H1 (cell line): ENCODE data around the gene RXRA. TPM values are rescaled to one million over a fixed set of nuclear protein-coding genes. Genes with fewer than 3 reads are reported as not detected.

Source experiments
- CTCF ChIA-PET: fragments of 300-600 bp; sonication (Branson Sonifier 250); formaldehyde crosslinking; loops from one replicate; lab custom pipeline; 2021; ENCODE audit not compliant: partially characterized antibody; lab: Charles Lee
- POLR2A ChIA-PET: fragments of 300-600 bp; sonication (Branson Sonifier 250); formaldehyde crosslinking; loops from one replicate; lab custom pipeline; 2021; ENCODE audit warnings: inconsistent platforms; ENCODE audit not compliant: partially characterized antibody; lab: Charles Lee
- DNase-seq, 2 experiments: peaks; one replicate each; pipeline versions ENCODE4 v3.0.0 to v3.0.0-alpha.2; 2010 to 2022; ENCODE audit warnings: low spot score in 2 of 2, low read depth in 1 of 2, mixed read lengths in 1 of 2
- FAIRE-seq: peaks from 2 replicates; lab custom pipeline; 2011; peaks lifted over from hg19 to GRCh38; lab: Jason Lieb, UNC
- H2AFZ ChIP-seq: 2 replicates; pipeline ENCODE4 v1.8.1; 2012; ENCODE audit warnings: low read length, inconsistent platforms
- H2AK5ac ChIP-seq: 2 replicates; pipeline ENCODE4 v1.6.1; 2013; ENCODE audit warnings: low read depth, low read length
- H2BK120ac ChIP-seq: replicated peaks from 2 replicates; pipeline ENCODE3; 2013; ENCODE audit warnings: low read depth, low read length, inconsistent platforms
- H2BK12ac ChIP-seq: 2 replicates; pipeline ENCODE4 v1.6.1; 2013; ENCODE audit warnings: low read depth, low read length
- H2BK15ac ChIP-seq: 2 replicates; pipeline ENCODE4 v1.6.1; 2013; ENCODE audit warnings: low read length
- H2BK20ac ChIP-seq: 2 replicates; pipeline ENCODE4 v1.6.1; 2013; ENCODE audit warnings: low read length
- H2BK5ac ChIP-seq: 2 replicates; pipeline ENCODE4 v1.6.1; 2013; ENCODE audit warnings: low read depth, low read length
- H3K14ac ChIP-seq: 2 replicates; pipeline ENCODE4 v1.6.1; 2013; ENCODE audit warnings: inconsistent platforms; ENCODE audit not compliant: insufficient read length
- H3K18ac ChIP-seq: 2 replicates; pipeline ENCODE4 v1.6.1; 2013; ENCODE audit warnings: low read length; ENCODE audit errors: extremely low read depth
- H3K23ac ChIP-seq: 2 replicates; pipeline ENCODE4 v1.6.1; 2013; ENCODE audit warnings: inconsistent platforms; ENCODE audit not compliant: insufficient read length
- H3K23me2 ChIP-seq: 2 replicates; pipeline ENCODE4 v1.6.1; 2013; ENCODE audit warnings: low read depth, low read length
- H3K27ac ChIP-seq: 2 replicates; pipeline ENCODE4 v1.6.1; 2011; ENCODE audit warnings: low read depth, low read length, inconsistent platforms
- H3K27me3 ChIP-seq, 4 experiments: replicated peaks in 1 of 4; 1 replicate in 1 of 4; 2 replicates in 3 of 4; pipeline versions ENCODE4 v1.6.1 to v1.8.1; 2011 to 2013; ENCODE audit warnings: low read length in 3 of 4, mild to moderate bottlenecking in 3 of 4, inconsistent platforms in 2 of 4, mixed read lengths in 2 of 4, moderate library complexity in 1 of 4; ENCODE audit not compliant: control insufficient read depth in 3 of 4, insufficient read depth in 3 of 4; ENCODE audit errors: extremely low read depth in 1 of 4
- H3K36me3 ChIP-seq, 4 experiments: 2 replicates each; pipeline versions ENCODE4 v1.6.1 to v1.8.1; 2011 to 2013; ENCODE audit warnings: mild to moderate bottlenecking in 4 of 4, low read length in 3 of 4, moderate library complexity in 2 of 4, control low read depth in 1 of 4, inconsistent platforms in 1 of 4; ENCODE audit not compliant: insufficient read depth in 4 of 4, control insufficient read depth in 2 of 4
- H3K4ac ChIP-seq: replicated peaks from 2 replicates; pipeline ENCODE3; 2013; ENCODE audit warnings: low read length, low read depth, mixed read lengths, inconsistent platforms; ENCODE audit not compliant: insufficient read length
- H3K4me1 ChIP-seq, 4 experiments: replicated peaks in 1 of 4; 1 replicate in 1 of 4; 2 replicates in 3 of 4; pipeline versions ENCODE4 v1.6.1 to v1.8.1; 2011 to 2013; ENCODE audit warnings: low read length in 3 of 4, inconsistent platforms in 2 of 4, mixed read lengths in 1 of 4; ENCODE audit not compliant: insufficient read depth in 4 of 4, control insufficient read depth in 3 of 4
- H3K4me2 ChIP-seq, 2 experiments: 2 replicates each; pipeline versions ENCODE4 v1.6.1 to v1.8.1; 2011 to 2013; ENCODE audit warnings: low read depth in 2 of 2, low read length in 2 of 2, control low read depth in 1 of 2, inconsistent platforms in 1 of 2, mild to moderate bottlenecking in 1 of 2; ENCODE audit not compliant: insufficient read depth in 1 of 2
- H3K4me3 ChIP-seq, 4 experiments: fragments of 200-600, 300-600 bp in 1 of 4; sonication (generic), shearing (Covaris generic), sonication (Bioruptor Twin) in 1 of 4; 2 replicates each; pipeline versions ENCODE4 v1.5.1 to v1.8.1; 2011 to 2016; ENCODE audit warnings: low read length in 4 of 4, low read depth in 3 of 4, control low read depth in 2 of 4, inconsistent platforms in 2 of 4, mild to moderate bottlenecking in 2 of 4, mixed read lengths in 1 of 4, moderate library complexity in 1 of 4; ENCODE audit not compliant: insufficient read depth in 2 of 4; ENCODE audit errors: extremely low read depth in 1 of 4
- H3K56ac ChIP-seq: replicated peaks from 2 replicates; pipeline ENCODE3; 2013; ENCODE audit warnings: low read depth, mild to moderate bottlenecking, mixed read lengths, low read length, inconsistent platforms; ENCODE audit not compliant: insufficient read length
- H3K79me1 ChIP-seq: 2 replicates; pipeline ENCODE4 v1.6.1; 2013; ENCODE audit warnings: low read depth, low read length, control low read depth
- H3K79me2 ChIP-seq, 2 experiments: 2 replicates each; pipeline versions ENCODE4 v1.6.1 to v1.8.1; 2012 to 2013; ENCODE audit warnings: low read length in 2 of 2, mild to moderate bottlenecking in 2 of 2, inconsistent platforms in 1 of 2; ENCODE audit not compliant: insufficient read depth in 2 of 2, control insufficient read depth in 1 of 2
- H3K9ac ChIP-seq, 4 experiments: replicated peaks in 1 of 4; 1 replicate in 1 of 4; 2 replicates in 3 of 4; pipeline versions ENCODE4 v1.6.1 to v1.8.1; 2011 to 2013; ENCODE audit warnings: low read depth in 3 of 4, low read length in 3 of 4, control low read depth in 2 of 4, mild to moderate bottlenecking in 2 of 4, moderate library complexity in 2 of 4, inconsistent platforms in 1 of 4; ENCODE audit errors: extremely low read depth in 1 of 4
- H3K9me3 ChIP-seq, 2 experiments: 2 replicates each; pipeline versions ENCODE4 v1.6.1 to v1.8.1; 2012 to 2013; ENCODE audit warnings: mild to moderate bottlenecking in 2 of 2, moderate library complexity in 2 of 2, control low read depth in 1 of 2, inconsistent platforms in 1 of 2, low read depth in 1 of 2, low read length in 1 of 2, mixed read lengths in 1 of 2; ENCODE audit not compliant: insufficient read depth in 2 of 2
- H4K20me1 ChIP-seq, 2 experiments: replicated peaks in 1 of 2; 2 replicates each; pipeline versions ENCODE3 to v1.8.1; 2011 to 2013; ENCODE audit warnings: inconsistent platforms in 2 of 2, low read length in 2 of 2, mild to moderate bottlenecking in 1 of 2; ENCODE audit not compliant: insufficient read depth in 2 of 2, control insufficient read depth in 1 of 2
- H4K5ac ChIP-seq: 2 replicates; pipeline ENCODE4 v1.6.1; 2013; ENCODE audit warnings: low read length, low read depth, mixed read lengths, inconsistent platforms; ENCODE audit not compliant: insufficient read length
- H4K8ac ChIP-seq: 2 replicates; pipeline ENCODE4 v1.8.0; 2013; ENCODE audit warnings: mild to moderate bottlenecking, moderate library complexity, low read length, inconsistent platforms; ENCODE audit not compliant: insufficient read depth; ENCODE audit errors: extremely low read depth
- H4K91ac ChIP-seq: replicated peaks from 2 replicates; pipeline ENCODE3; 2013; ENCODE audit warnings: low read length, mixed read lengths, inconsistent platforms; ENCODE audit not compliant: insufficient read length
- CBX8 ChIP-seq: fragments of 300-800, 300-1000 bp; sonication (generic); IDR thresholded peaks from 2 replicates; pipeline ENCODE4 v1.7.1; 2016; ENCODE audit warnings: low read depth, low read length, borderline replicate concordance
- HDAC6 ChIP-seq: IDR thresholded peaks from one replicate; pipeline ENCODE4 v1.7.1; 2012; ENCODE audit warnings: low read depth, mild to moderate bottlenecking, inconsistent platforms, low read length, moderate library complexity
- MAX ChIP-seq: IDR thresholded peaks from 2 replicates; pipeline ENCODE4 v1.6.1; 2012; ENCODE audit warnings: inconsistent platforms
- POU5F1 ChIP-seq: IDR thresholded peaks from 2 replicates; pipeline ENCODE4 v1.6.1; 2011; ENCODE audit warnings: low read depth, mild to moderate bottlenecking, low read length, moderate library complexity
- SAP30 ChIP-seq: fragments of 300-600 bp; sonication (generic); IDR thresholded peaks from 2 replicates; pipeline ENCODE4 v1.7.1; 2012; ENCODE audit warnings: low read length, moderate library complexity, mild to moderate bottlenecking, inconsistent platforms; ENCODE audit not compliant: insufficient read depth, insufficient replicate concordance
- SIN3A ChIP-seq, 2 experiments: IDR thresholded peaks in 1 of 2; conservative IDR thresholded peaks in 1 of 2; 2 replicates each; pipeline ENCODE4 v1.6.1; 2011 to 2012; ENCODE audit warnings: low read length in 2 of 2, improper control_type of control experiment in 1 of 2, low read depth in 1 of 2, mild to moderate bottlenecking in 1 of 2
- SIX5 ChIP-seq: IDR thresholded peaks from 2 replicates; pipeline ENCODE4 v1.6.1; 2011; ENCODE audit warnings: mild to moderate bottlenecking, low read depth, low read length
- SUZ12 ChIP-seq: fragments of 200-600 bp; sonication (generic); IDR thresholded peaks from 2 replicates; pipeline ENCODE4 v1.6.1; 2012; ENCODE audit warnings: mild to moderate bottlenecking, inconsistent platforms, low read length, moderate library complexity, mixed read lengths
- TAF1 ChIP-seq: IDR thresholded peaks from 2 replicates; pipeline ENCODE4 v1.6.1; 2011; ENCODE audit warnings: mild to moderate bottlenecking, low read depth, low read length
- TCF12 ChIP-seq: IDR thresholded peaks from 2 replicates; pipeline ENCODE4 v1.6.1; 2011; ENCODE audit warnings: low read depth, mild to moderate bottlenecking, low read length
- WGBS, 2 experiments: shearing (Covaris generic) in 1 of 2; methylation state at CpG; one replicate each; pipeline versions ENCODE4 v1.1.6 to v1.1.7; 2013 to 2015; ENCODE audit warnings: low lambda C conversion rate in 2 of 2, mixed read lengths in 2 of 2, inconsistent platforms in 1 of 2, low coverage in 1 of 2, missing lambda C conversion rate in 1 of 2; ENCODE audit not compliant: insufficient replicate concordance in 2 of 2, insufficient coverage in 1 of 2, insufficient read length in 1 of 2; ENCODE audit errors: extremely low coverage in 1 of 2, missing lambda C conversion rate in 1 of 2; 5-methylcytosine and 5-hydroxymethylcytosine counted together
- polyA plus RNA-seq, 7 experiments: library from polyadenylated mRNA; depleted of rRNA in 3 of 7; stranded (reverse) in 5 of 7; unstranded in 2 of 7; fragments of >200 nt in 5 of 7; fragments of 200-250 nt in 2 of 7; gene quantifications; 1 replicate in 5 of 7; 2 replicates in 1 of 7; 4 replicates in 1 of 7; pipeline versions ENCODE4 v1.2.1 to v1.2.3, GENCODE V29; 2011 to 2013; ENCODE audit warnings: missing spikeins in 2 of 7, mixed read lengths in 2 of 7
- total RNA-seq: library from RNA; stranded (reverse); fragmentation: NEBNext Ultra II Directional; extraction: Animal tissue kit (Norgen Biotek cat#: 25700); gene quantifications from 2 replicates; pipeline ENCODE4 v1.2.1, GENCODE V29; 2021
- TF ChIP-seq, protein P1 (sequence below): IDR thresholded peaks from 2 replicates; pipeline ENCODE4 v1.6.1; 2011; ENCODE audit warnings: low read length, improper control_type of control experiment

The RXRA gene
- total and polyA plus RNA-seq, 2 of the 8 experiments (the other 6 are each of a cell fraction or from before 2014, with no cell fraction given) = 9.8 to 29.4 TPM

DNA sequence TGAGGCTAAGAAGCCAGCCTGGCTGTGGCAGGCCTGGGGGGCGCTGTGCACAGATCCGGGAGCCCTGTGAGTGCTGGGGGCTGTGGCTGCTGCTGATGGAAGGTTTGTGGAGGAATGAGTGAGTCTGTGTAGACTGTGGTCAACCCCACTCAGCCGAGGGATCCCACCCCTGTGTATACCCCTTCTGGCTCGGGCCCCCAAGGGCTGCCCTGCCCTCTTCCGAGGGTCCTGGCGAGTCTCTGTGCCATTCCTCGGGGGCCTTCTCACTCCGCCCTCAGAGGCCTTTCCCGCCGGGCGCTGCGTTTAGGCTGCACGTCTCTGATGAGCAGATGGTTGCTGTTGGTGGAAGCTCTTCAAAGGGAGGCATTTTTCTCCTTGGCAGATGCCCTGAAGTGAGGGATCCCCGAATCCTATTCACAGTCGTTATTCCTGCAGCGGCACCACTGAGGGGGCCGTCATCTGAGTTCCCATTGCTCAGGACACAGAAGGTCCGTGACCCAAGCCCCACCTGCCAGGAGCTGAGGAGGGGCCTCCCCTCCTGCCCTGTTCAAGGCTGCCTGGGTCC lies 94.1 kb downstream of the RXRA start:
- no peak for TF ChIP-seq SUZ12
- no peak for TF ChIP-seq MAX
- TF ChIP-seq CBX8 = no peak
- TF ChIP-seq TAF1 = no peak
- no peak for TF ChIP-seq POU5F1
- TF ChIP-seq, protein P1, sequence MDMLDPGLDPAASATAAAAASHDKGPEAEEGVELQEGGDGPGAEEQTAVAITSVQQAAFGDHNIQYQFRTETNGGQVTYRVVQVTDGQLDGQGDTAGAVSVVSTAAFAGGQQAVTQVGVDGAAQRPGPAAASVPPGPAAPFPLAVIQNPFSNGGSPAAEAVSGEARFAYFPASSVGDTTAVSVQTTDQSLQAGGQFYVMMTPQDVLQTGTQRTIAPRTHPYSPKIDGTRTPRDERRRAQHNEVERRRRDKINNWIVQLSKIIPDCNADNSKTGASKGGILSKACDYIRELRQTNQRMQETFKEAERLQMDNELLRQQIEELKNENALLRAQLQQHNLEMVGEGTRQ = no peak
- no peak for TF ChIP-seq HDAC6
- TF ChIP-seq SAP30 = no peak
- no peak for TF ChIP-seq SIX5
- TF ChIP-seq SIN3A (conservative IDR thresholded peaks at IDR 0.05 in 1 of 2, IDR thresholded peaks at IDR 0.05 in 1 of 2; ENCODE audit: low read depth in 1 of 2, low read length in 2 of 2) = no peak
- TF ChIP-seq TCF12 = no peak
- Histone ChIP-seq H2BK20ac (no peak overlapping the region), H4K8ac (no peak overlapping the region), H2BK12ac (no peak overlapping the region), H2AK5ac (no peak overlapping the region; the same call in 1 of the 2 replicates), H3K79me1 (no peaks in the 10 kb centered on the region), H3K4me2 (no peak overlapping the region), H2BK120ac (no peak overlapping the region), H3K79me2 (no peaks in the 10 kb centered on the region), H3K23ac (no peak overlapping the region), H3K4me1 (peaks cover 0 to 3% (median 0%) of the 10 kb centered on the region in 4 experiments; a peak in 1 of 7 replicates), H3K27me3 (no peaks in the 10 kb centered on the region), H4K5ac (no peak overlapping the region), H3K18ac (no peak overlapping the region), H3K23me2 (no peaks in the 10 kb centered on the region), H3K9ac (no peak overlapping the region), H3K4me3 (no peak overlapping the region), H2BK15ac (no peak overlapping the region), H2AFZ (no peak overlapping the region), H3K9me3 (no peaks in the 10 kb centered on the region), H3K56ac (no peak overlapping the region), H4K91ac (no peak overlapping the region), H3K27ac (no peak overlapping the region), H2BK5ac (no peak overlapping the region), H4K20me1 (peaks cover 4 to 6% of the 10 kb centered on the region in 2 experiments), H3K14ac (no peak overlapping the region), H3K36me3 (peaks cover 0 to 6% (median 0%) of the 10 kb centered on the region in 4 experiments; a peak in 2 of 8 replicates), H3K4ac (no peak overlapping the region)
- 91% methylated on average over 16 of the region's 18 CpGs; no CpG with 5 or more reads in 1 of the 2 experiments for WGBS, 2 experiments
- CTCF ChIA-PET = interaction anchor here (0.6 to 1.2 kb wide), 5 partner anchors 15 to 219 kb away, joined by 3 to 4 read pairs (median 3); no protein-coding TSS in a partner anchor
- FAIRE-seq = no peak
- POLR2A ChIA-PET = no interaction called here
- no peak for DNase-seq
